Activated CD4-positive, alpha-beta T cell treated with anti-CD3 and anti-CD28 coated beads, Interleukin-2, amount 50 U/mL, for 4 hours (primary cell): ENCODE measurements around the gene CCDC122.
A peak's percentile ranks its signal among the peaks of the same experiment; 100 is the strongest.

ENCODE experiments used
- DNase-seq, 2 experiments: peaks; one replicate each; pipeline ENCODE4 v3.0.0-alpha.2; 2020

CCDC122 gene

GRCh38 chr13:43878892-43879754 is at the start of gene CCDC122:
TSS of gene CCDC122 (minus strand) at chr13:43879740. CDS start at chr13:43869376, 10,364 bp downstream.
- peak; percentile 63 to 72 for DNase-seq

GRCh38 chr13:43924549-43925245 is 45.2 kb upstream of the CCDC122 start:
- no peak for DNase-seq

GRCh38 chr13:43920965-43921674 is 41.6 kb upstream of the CCDC122 start:
- no peak for DNase-seq

GRCh38 chr13:43918636-43919035 is 39.1 kb upstream of the CCDC122 start:
- DNase-seq = no peak

- DNase-seq = no peak
Observed at GRCh38 chr13:43916828-43917227, 37.3 kb upstream of the CCDC122 start.

GRCh38 chr13:43915451-43915850 is 35.9 kb upstream of the CCDC122 start:
- DNase-seq = no peak

GRCh38 chr13:43911871-43912270 is 32.3 kb upstream of the CCDC122 start:
- DNase-seq = no peak

GRCh38 chr13:43911278-43911677 is 31.7 kb upstream of the CCDC122 start:
- no peak for DNase-seq

GRCh38 chr13:43910856-43911255 is 31.3 kb upstream of the CCDC122 start:
- DNase-seq = no peak

- DNase-seq = no peak
Observed at GRCh38 chr13:43908156-43909126, 28.9 kb upstream of the CCDC122 start.

GRCh38 chr13:43905435-43906031 is 26.0 kb upstream of the CCDC122 start:
- peak in 1 of 2 experiments; percentile 3 for DNase-seq

- DNase-seq = no peak
Observed at GRCh38 chr13:43895940-43896339, 16.4 kb upstream of the CCDC122 start.

- no peak for DNase-seq
Observed at GRCh38 chr13:43894438-43894837, 14.9 kb upstream of the CCDC122 start.

GRCh38 chr13:43884222-43884621 is 4.7 kb upstream of the CCDC122 start:
- DNase-seq = no peak

- no peak for DNase-seq
Observed at GRCh38 chr13:43883631-43884030, 4.1 kb upstream of the CCDC122 start.

GRCh38 chr13:43881580-43881979 is 2.0 kb upstream of the CCDC122 start:
- DNase-seq = no peak

GRCh38 chr13:43880926-43881325 is 1.4 kb upstream of the CCDC122 start:
- no peak for DNase-seq

GRCh38 chr13:43880214-43880855 is 795 bp upstream of the CCDC122 start:
- no peak for DNase-seq

- DNase-seq = no peak
Observed at GRCh38 chr13:43879755-43880181, 228 bp upstream of the CCDC122 start, which contains the start of gene LACC1. TSS of gene LACC1 (plus strand) at chr13:43879904. CDS start at chr13:43880986, 1,082 bp downstream.

- DNase-seq = no peak
Observed at GRCh38 chr13:43877766-43878165, 1.8 kb downstream of the CCDC122 start.

- DNase-seq = no peak
Observed at GRCh38 chr13:43877326-43877725, 2.2 kb downstream of the CCDC122 start.
